NOMO-1 (cell line): ENCODE results near the gene LRBA.
A peak's percentile ranks its signal among the peaks of the same experiment; 100 is the strongest.
"Not testable (repeated sequence)": the region's sequence is repeated elsewhere in the genome, so short reads cannot be mapped to it uniquely, and the experiment has no call there.

Source experiments
- DNase-seq, 2 experiments: peaks; one replicate each; lab custom pipeline; 2025; ENCODE audit not compliant: unreplicated experiment in 2 of 2; lab: John Stamatoyannopoulos, UW

Gene LRBA

DNA sequence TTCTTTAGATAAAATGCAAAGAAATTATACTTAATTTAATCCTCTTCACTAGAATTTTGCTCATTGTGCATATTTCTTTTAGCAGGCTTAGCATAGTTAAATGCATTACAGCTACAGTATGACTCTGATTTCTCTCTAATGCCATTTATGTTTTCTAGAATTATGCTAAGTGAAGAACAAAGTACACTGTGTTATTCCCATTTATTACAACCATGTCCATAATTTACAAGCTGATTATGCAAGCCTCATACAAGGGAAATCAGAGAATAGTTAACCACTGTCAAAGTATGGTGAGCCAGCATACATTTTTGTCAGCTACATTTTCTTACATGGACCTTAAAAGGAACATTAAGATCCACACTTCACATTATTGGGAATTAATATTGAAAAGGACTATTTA lies 334.0 kb downstream of the LRBA start:
- DNase-seq = no peak

DNA sequence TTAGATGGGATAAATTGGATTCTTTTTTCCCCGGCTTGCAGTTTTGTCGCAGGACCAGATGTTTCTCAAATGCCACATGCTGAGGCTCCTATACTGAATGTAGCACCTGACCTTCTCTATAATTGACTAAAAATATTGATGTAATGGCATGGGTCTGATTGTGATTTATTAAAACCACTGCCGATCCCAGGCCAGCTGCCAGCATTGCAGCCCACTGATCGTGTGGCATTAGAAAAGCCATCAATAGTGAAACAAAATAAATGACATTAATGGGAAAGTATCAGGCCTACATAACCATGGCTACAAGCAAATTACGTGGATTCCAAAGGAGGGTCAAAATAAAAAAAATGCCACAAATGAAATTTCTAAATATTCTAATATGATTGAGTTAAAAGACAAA lies 334.4 kb downstream of the LRBA start:
- no peak for DNase-seq

GRCh38 chr4:150679765-150680343 lies 335.2 kb downstream of the LRBA start:
- DNase-seq = no peak

- DNase-seq = no peak
Observed at GRCh38 chr4:150679018-150679764, 335.9 kb downstream of the LRBA start.

GRCh38 chr4:150673793-150674192 lies 341.3 kb downstream of the LRBA start:
- DNase-seq = peak in 1 of 2 experiments; percentile 16

- no peak for DNase-seq
Observed at GRCh38 chr4:150668824-150669223, 346.3 kb downstream of the LRBA start.

DNA sequence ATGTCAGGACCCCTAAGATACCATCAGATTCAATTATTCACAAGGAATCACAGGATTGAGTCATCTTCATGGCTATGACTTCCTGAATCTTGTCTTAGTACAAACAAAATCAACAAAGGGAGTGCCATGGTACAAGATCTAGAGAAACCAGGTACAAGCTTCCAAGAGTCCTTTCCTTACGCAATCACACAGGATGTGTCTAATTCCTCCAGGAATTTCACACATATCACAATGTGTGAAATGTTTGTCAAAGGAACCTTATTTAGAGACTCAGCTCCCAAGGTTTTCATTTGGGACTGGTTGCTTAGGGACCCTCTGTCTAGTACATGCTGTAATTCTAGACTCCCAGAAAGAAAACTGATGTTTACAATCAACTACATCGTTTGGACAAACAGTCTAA lies 350.1 kb downstream of the LRBA start:
- no peak for DNase-seq

DNA sequence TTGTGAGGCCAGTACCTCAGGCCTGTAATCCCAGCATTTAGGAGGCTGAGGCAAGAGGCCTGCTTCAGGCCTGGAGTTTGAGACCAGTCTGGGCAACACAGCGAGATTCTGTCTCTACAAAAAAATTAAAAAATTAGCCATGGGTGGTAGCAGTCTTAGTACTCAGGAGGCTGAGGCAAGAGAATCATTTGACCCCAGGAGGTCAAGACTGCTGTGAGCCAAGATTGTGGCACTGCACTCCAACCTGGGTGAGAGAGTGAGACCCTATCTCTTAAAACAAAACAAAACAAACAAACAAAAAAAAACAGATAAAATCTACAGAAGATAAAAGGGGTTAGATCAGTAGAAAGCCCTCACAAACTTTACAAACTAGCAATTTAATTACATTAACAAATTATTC lies 352.4 kb downstream of the LRBA start:
- DNase-seq = no peak

DNA sequence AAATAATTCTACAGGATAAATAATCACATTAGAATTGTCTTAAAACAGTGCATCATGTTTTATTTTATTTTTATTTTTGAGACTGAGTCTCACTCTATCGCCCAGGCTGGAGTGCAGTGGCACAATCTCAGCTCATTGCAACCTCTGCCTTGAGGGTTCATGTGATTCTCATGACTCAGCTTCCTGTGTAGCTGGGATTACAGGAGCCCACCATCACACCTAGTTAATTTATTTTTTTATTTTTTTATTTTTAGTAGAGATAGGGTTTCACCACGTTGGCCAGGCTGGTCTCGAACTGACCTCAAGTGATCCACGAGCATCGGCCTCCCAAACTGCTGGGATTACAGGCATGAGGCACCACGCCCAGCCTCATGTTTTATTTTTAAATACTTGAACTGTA lies 353.5 kb downstream of the LRBA start:
- DNase-seq = not testable (repeated sequence)

DNA sequence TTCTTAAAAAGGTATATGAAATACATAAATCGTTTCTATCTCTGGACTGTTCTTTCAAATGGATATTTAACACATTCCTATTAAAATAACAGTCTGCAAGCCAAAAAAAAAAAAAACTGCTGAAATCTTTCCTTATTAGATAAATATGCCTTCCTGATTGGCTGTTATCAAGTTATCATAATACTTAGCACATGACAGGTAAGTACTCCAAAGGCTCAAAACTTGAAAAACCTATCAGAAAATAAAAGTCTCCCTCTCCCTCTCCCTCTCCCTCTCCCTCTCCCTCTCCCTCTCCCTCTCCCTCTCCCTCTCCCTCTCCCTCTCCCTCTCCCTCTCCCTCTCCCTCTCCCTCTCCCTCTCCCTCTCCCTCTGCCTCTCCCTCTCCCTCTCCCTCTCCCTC lies 356.8 kb downstream of the LRBA start:
- DNase-seq = not testable (repeated sequence)

- DNase-seq = peak; percentile 10 to 58
Observed at GRCh38 chr4:150656891-150657290, 358.2 kb downstream of the LRBA start.

DNA sequence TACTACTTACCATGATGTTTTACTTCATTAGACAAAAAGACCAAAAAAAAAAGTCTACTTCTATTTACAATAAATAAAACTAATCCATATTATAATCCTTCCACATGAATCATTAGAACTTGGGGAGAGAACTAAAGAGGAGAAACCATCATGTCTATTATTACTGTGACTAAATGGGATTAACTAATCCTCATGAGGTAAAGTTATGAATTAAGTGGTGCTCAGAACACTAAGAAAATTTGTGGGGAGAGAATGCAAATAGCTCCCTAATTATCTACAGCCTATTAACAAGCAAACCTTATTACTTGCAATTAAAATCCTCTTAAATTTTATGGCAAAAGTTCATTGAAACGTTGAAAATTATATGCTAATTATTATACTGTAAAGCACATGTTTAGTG lies 364.3 kb downstream of the LRBA start:
- DNase-seq = no peak

- no peak for DNase-seq
Observed at GRCh38 chr4:150648123-150648522, 367.0 kb downstream of the LRBA start.

GRCh38 chr4:150647008-150647407 lies 368.1 kb downstream of the LRBA start:
- DNase-seq = no peak

DNA sequence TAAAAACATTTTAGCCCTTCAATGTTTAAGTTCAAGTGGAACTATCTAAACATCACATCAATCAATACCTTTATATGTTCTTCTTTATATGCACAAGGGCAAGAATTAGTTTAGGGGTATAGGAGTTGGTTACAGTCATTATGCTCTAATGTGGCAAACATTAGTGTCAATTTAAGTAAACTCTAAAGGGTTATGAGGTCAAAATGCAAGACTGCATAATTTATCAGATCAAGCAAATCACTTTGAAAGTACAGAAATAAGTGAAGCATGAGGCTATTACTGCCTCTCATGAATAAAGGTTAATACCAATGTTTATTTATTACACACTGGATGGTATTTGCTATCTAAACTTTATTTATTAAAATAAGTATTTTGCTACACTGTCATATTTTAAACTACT lies 373.5 kb downstream of the LRBA start:
- DNase-seq = no peak

DNA sequence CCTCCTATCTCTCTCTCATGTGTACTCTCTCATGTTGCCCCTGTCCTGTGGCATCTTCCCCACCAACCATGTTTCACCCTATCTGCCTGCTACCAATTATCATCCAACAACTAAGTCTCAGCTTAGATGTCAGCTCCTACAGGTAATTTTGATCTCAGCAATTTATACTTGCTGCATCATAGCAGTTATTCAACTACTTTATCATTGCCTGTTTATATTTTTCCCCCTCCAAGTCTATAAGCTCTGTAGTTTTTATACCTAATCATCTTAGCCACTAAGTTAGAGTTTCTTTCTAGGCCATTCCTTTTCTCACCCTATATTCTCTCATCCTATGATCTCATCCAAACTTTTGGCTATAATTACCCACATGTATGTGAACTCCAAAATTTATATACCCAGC lies 382.4 kb downstream of the LRBA start:
- no peak for DNase-seq

DNA sequence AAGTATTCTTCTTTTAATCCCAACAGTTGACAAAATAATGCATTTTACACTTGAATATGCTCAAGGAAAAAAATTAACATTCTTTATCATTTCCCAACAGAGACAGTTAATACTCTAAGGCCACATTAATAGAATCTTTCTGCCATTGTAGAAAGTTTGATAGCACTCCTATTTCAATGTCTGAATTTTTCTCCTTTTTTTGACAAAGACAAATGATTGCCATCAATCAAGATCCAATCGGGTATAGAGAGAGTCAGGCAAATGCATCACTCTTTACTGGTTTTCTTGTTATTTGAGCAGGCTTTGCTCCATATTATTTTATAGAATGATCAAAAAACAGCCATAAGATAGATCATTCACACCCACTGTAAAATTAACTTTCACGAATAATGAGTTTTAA lies 387.0 kb downstream of the LRBA start:
- no peak for DNase-seq

DNA sequence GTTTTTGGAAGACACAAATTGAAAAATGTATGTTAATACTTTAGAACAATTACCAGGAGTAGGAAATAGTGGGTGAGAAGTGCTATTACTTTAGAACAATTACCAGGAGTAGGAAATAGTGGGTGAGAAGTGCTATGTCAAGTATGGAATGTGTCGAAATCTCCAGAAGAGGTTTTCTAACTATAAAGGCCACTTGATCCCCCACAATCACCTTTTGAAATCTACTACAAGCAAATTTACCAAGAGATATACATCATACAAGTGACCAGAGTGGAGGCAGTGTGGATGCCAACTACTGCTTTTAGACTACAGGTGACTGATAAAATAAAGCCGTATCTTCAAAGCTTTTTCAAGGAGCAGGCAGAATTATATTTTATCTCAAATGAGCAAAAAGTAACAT lies 390.1 kb downstream of the LRBA start:
- peak in 1 of 2 experiments; percentile 1 for DNase-seq

GRCh38 chr4:150624055-150624454 lies 391.0 kb downstream of the LRBA start:
- no peak for DNase-seq

DNA sequence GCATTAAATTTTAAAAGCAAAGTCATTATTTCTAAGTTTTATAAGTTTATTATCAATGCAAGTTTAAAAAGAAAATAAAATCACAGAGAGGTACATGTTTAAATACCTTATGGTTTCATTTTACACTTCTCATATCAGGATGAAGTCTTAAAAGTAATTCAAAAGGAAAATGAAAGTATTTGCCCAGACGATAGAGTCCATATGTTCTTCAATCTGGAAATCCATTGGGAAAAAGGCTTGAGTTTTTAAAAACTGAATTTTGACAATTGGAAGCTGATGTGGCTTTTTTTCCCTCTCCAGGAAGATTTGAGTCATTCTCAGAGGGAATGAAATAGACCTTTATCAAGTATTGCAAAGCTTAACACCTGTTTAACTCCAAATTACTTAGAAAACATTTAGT lies 396.0 kb downstream of the LRBA start:
- DNase-seq = no peak

DNA sequence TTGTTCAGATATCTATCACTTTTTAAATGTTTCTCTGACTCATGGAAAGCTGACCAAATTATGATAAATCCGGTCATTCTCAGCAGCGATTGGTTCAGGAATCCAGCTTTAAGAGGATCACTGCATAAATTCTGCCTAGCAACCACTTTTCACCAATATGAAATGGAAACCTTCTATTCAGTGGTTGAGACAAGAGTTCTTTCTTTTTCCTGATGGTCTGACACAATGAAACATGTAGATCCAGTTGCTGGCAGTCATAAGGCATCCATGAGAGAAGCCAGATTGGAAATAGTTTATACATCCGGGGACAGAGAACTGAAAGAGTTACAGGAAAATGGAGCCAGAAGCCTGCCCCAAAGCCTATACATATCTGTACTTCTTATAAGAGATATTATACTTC lies 406.0 kb downstream of the LRBA start:
- no peak for DNase-seq

- no peak for DNase-seq
Observed at GRCh38 chr4:150600812-150601445, 414.2 kb downstream of the LRBA start.
